Measurements from ENCODE around the gene CYP21A2.
"Not testable (repeated sequence)": the region's sequence is repeated elsewhere in the genome, so short reads cannot be mapped to it uniquely, and the experiment has no call there.

CYP21A2 gene

DNA sequence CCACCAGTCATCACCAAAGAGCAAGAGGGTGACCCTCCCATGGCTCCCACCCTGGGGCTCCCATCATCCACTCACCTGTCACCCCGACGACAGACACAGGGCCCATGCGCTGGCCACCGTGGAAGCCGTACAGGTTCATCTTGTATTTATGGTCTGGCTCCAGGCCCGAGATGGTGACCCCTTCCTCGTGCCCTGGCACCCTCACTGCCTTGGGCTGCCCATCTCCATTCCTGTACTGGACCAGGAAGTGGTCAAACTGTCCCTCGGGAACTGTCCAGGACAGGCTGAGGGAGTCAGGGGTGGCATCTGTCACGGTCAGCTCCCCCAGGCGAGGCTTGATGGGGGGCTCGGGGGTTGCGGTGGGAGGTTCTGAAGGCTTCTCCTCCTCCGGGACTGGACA is 30.1 kb downstream of the CYP21A2 start:
- not testable (repeated sequence) for H3K9ac ChIP-seq (ENCODE audit: low read length in 5 of 5); H3K27ac ChIP-seq (ENCODE audit: low read depth, low read length); H3K4me3 ChIP-seq (ENCODE audit: low read depth in 1 of 5, low read length in 5 of 5); H3K9me3 ChIP-seq (ENCODE audit: control insufficient read depth in 5 of 5, low read length in 5 of 5)
- H3K27me3 ChIP-seq (ENCODE audit: control insufficient read depth in 5 of 5, insufficient read depth in 4 of 5, low read length in 5 of 5) = peaks cover 0 to 11% (median 0%) of the 10 kb centered on the region in 5 donors
- peaks cover 0 to 16% (median 13%) of the 10 kb centered on the region in 5 donors for H3K4me1 ChIP-seq (ENCODE audit: control insufficient read depth in 5 of 5, insufficient read depth in 5 of 5, low read length in 5 of 5)
- peaks cover 0 to 56% (median 38%) of the 10 kb centered on the region in 5 donors for H3K36me3 ChIP-seq (ENCODE audit: control insufficient read depth in 5 of 5, insufficient read depth in 5 of 5, low read length in 5 of 5)

- H3K27me3 ChIP-seq (ENCODE audit: control insufficient read depth in 5 of 5, insufficient read depth in 4 of 5, low read length in 5 of 5) = peaks cover 0 to 11% (median 0%) of the 10 kb centered on the region in 5 donors
- no peak overlapping the region for H3K27ac ChIP-seq (ENCODE audit: low read depth, low read length)
- no peaks in the 10 kb centered on the region for H3K9me3 ChIP-seq (ENCODE audit: control insufficient read depth in 5 of 5, low read length in 5 of 5)
- H3K4me1 ChIP-seq (ENCODE audit: control insufficient read depth in 5 of 5, insufficient read depth in 5 of 5, low read length in 5 of 5) = peaks cover 0 to 16% (median 13%) of the 10 kb centered on the region in 5 donors
- H3K9ac ChIP-seq (ENCODE audit: low read length in 5 of 5) = no peak overlapping the region
- peaks cover 0 to 56% (median 43%) of the 10 kb centered on the region in 5 donors for H3K36me3 ChIP-seq (ENCODE audit: control insufficient read depth in 5 of 5, insufficient read depth in 5 of 5, low read length in 5 of 5)
- no peak overlapping the region for H3K4me3 ChIP-seq (ENCODE audit: low read depth in 1 of 5, low read length in 5 of 5)
Observed at GRCh38 chr6:32068867-32069266, 30.7 kb downstream of the CYP21A2 start.

GRCh38 chr6:32069460-32069859 is 31.2 kb downstream of the CYP21A2 start:
- Histone ChIP-seq H3K36me3 (ENCODE audit: control insufficient read depth in 5 of 5, insufficient read depth in 5 of 5, low read length in 5 of 5) (peaks cover 0 to 57% (median 44%) of the 10 kb centered on the region in 5 donors), H3K27ac (ENCODE audit: low read depth, low read length) (no peak overlapping the region), H3K4me1 (ENCODE audit: control insufficient read depth in 5 of 5, insufficient read depth in 5 of 5, low read length in 5 of 5) (peaks cover 0 to 16% (median 13%) of the 10 kb centered on the region in 5 donors), H3K9ac (ENCODE audit: low read length in 5 of 5) (no peak overlapping the region), H3K9me3 (ENCODE audit: control insufficient read depth in 5 of 5, low read length in 5 of 5) (no peaks in the 10 kb centered on the region), H3K4me3 (ENCODE audit: low read depth in 1 of 5, low read length in 5 of 5) (no peak overlapping the region), H3K27me3 (ENCODE audit: control insufficient read depth in 5 of 5, insufficient read depth in 4 of 5, low read length in 5 of 5) (peaks cover 0 to 13% (median 0%) of the 10 kb centered on the region in 5 donors)

- H3K4me3 ChIP-seq (ENCODE audit: low read depth in 1 of 5, low read length in 5 of 5) = no peak overlapping the region
- H3K27me3 ChIP-seq (ENCODE audit: control insufficient read depth in 5 of 5, insufficient read depth in 4 of 5, low read length in 5 of 5) = peaks cover 0 to 13% (median 0%) of the 10 kb centered on the region in 5 donors
- H3K27ac ChIP-seq (ENCODE audit: low read depth, low read length) = peak overlapping the region; percentile 62
- H3K9ac ChIP-seq (ENCODE audit: low read length in 5 of 5) = no peak overlapping the region
- peaks cover 0 to 54% (median 42%) of the 10 kb centered on the region in 5 donors for H3K36me3 ChIP-seq (ENCODE audit: control insufficient read depth in 5 of 5, insufficient read depth in 5 of 5, low read length in 5 of 5)
- H3K9me3 ChIP-seq (ENCODE audit: control insufficient read depth in 5 of 5, low read length in 5 of 5) = no peaks in the 10 kb centered on the region
- H3K4me1 ChIP-seq (ENCODE audit: control insufficient read depth in 5 of 5, insufficient read depth in 5 of 5, low read length in 5 of 5) = peaks cover 0 to 16% (median 13%) of the 10 kb centered on the region in 5 donors
Observed at GRCh38 chr6:32069878-32070515, 31.8 kb downstream of the CYP21A2 start.

DNA sequence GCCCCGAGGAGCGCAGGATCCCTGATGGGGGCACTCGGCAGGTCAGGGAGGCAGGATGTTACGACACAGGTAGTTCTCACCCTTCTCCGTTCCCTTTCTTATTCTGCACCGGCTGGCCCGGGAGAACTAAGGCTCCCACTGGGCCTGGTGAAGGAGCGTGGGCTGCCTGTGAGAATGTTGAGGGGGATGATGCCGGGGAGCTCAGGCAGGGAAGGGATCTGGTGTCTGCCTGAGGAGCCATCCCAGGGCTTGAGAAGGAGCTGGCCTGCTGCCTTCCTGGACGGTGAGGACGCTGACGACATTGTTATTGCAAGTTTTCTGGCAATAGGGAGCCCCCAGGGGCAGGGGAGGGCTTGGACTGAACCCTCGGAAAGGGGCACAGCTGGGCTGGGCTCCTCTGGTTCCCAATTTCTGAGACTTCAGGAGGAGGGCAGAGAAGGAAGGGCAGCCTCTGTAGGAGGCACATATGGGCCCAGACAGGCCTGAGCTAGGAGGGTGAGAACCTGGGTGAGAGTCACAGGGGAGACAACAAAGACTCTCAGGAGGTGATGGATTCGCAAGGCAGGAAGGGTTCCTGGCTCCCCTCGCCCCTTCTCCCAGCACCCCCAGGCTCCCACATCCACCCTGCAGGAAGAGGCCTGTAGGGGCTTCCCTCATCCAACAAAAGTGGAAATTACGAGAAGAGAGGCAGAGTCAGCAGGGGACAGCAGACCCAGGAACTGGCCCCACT is 32.8 kb downstream of the CYP21A2 start:
- peaks cover 0 to 55% (median 47%) of the 10 kb centered on the region in 5 donors for H3K36me3 ChIP-seq (ENCODE audit: control insufficient read depth in 5 of 5, insufficient read depth in 5 of 5, low read length in 5 of 5)
- H3K27me3 ChIP-seq (ENCODE audit: control insufficient read depth in 5 of 5, insufficient read depth in 4 of 5, low read length in 5 of 5) = peaks cover 0 to 13% (median 0%) of the 10 kb centered on the region in 5 donors
- H3K4me3 ChIP-seq (ENCODE audit: low read depth in 1 of 5, low read length in 5 of 5) = peak overlapping the region in 1 of 5 donors; percentile 29
- peaks cover 0 to 16% (median 13%) of the 10 kb centered on the region in 5 donors for H3K4me1 ChIP-seq (ENCODE audit: control insufficient read depth in 5 of 5, insufficient read depth in 5 of 5, low read length in 5 of 5)
- no peak overlapping the region for H3K9ac ChIP-seq (ENCODE audit: low read length in 5 of 5)
- peak overlapping the region; percentile 62 for H3K27ac ChIP-seq (ENCODE audit: low read depth, low read length)
- H3K9me3 ChIP-seq (ENCODE audit: control insufficient read depth in 5 of 5, low read length in 5 of 5) = no peaks in the 10 kb centered on the region

DNA sequence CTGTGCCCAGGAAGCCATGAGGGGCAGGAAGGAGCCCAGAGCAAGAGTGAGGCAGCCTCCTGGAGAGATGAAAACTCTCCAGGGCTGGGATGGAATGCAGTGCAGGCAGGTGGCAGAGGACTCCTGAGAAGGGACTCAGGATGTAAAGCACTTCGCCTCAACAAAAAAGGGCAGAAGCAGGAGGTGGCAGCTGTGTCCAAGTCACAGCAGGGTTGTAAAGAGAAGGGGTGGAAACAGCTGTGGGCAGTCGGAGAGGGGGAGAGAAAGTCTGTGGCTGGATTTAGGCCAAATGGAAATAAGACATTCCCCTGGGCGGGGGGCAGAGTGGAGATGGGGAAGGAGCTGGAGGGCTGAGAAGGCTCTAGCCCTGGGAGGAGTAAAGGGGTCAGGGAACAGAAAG is 34.9 kb downstream of the CYP21A2 start:
- Histone ChIP-seq H3K4me1 (ENCODE audit: control insufficient read depth in 5 of 5, insufficient read depth in 5 of 5, low read length in 5 of 5) (peaks cover 0 to 16% (median 13%) of the 10 kb centered on the region in 5 donors), H3K4me3 (ENCODE audit: low read depth in 1 of 5, low read length in 5 of 5) (no peak overlapping the region), H3K27ac (ENCODE audit: low read depth, low read length) (no peak overlapping the region), H3K9me3 (ENCODE audit: control insufficient read depth in 5 of 5, low read length in 5 of 5) (no peaks in the 10 kb centered on the region), H3K27me3 (ENCODE audit: control insufficient read depth in 5 of 5, insufficient read depth in 4 of 5, low read length in 5 of 5) (peaks cover 0 to 13% (median 0%) of the 10 kb centered on the region in 5 donors), H3K36me3 (ENCODE audit: control insufficient read depth in 5 of 5, insufficient read depth in 5 of 5, low read length in 5 of 5) (peaks cover 0 to 52% (median 44%) of the 10 kb centered on the region in 5 donors), H3K9ac (ENCODE audit: low read length in 5 of 5) (no peak overlapping the region)

DNA sequence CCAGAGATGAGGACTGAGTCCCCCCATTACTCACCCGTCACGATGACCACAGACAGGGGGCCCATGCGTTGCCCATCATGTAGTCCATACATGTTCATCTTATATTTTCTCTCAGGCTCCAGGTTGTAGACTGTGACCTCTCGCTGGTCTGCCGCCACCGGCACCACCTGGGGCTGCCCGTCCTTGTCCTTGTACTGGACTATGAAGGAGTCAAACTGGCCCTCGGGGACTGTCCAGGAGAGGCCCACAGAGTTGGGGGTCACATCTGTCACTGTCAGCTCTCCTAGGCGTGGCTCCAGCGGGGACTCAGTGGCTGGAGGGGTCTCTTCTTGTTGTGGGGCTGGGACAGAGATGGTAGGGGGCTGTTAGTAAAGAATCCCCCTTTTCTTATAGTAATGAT is 35.4 kb downstream of the CYP21A2 start:
- Histone ChIP-seq H3K9ac (ENCODE audit: low read length in 5 of 5) (no peak overlapping the region), H3K4me1 (ENCODE audit: control insufficient read depth in 5 of 5, insufficient read depth in 5 of 5, low read length in 5 of 5) (peaks cover 0 to 16% (median 13%) of the 10 kb centered on the region in 5 donors), H3K27ac (ENCODE audit: low read depth, low read length) (no peak overlapping the region), H3K36me3 (ENCODE audit: control insufficient read depth in 5 of 5, insufficient read depth in 5 of 5, low read length in 5 of 5) (peaks cover 0 to 51% (median 40%) of the 10 kb centered on the region in 5 donors), H3K4me3 (ENCODE audit: low read depth in 1 of 5, low read length in 5 of 5) (no peak overlapping the region), H3K9me3 (ENCODE audit: control insufficient read depth in 5 of 5, low read length in 5 of 5) (no peaks in the 10 kb centered on the region), H3K27me3 (ENCODE audit: control insufficient read depth in 5 of 5, insufficient read depth in 4 of 5, low read length in 5 of 5) (peaks cover 0 to 13% (median 0%) of the 10 kb centered on the region in 5 donors)

- Histone ChIP-seq H3K9me3 (ENCODE audit: control insufficient read depth in 5 of 5, low read length in 5 of 5) (no peaks in the 10 kb centered on the region), H3K4me3 (ENCODE audit: low read depth in 1 of 5, low read length in 5 of 5) (no peak overlapping the region), H3K27me3 (ENCODE audit: control insufficient read depth in 5 of 5, insufficient read depth in 4 of 5, low read length in 5 of 5) (peaks cover 0 to 7% (median 0%) of the 10 kb centered on the region in 5 donors), H3K4me1 (ENCODE audit: control insufficient read depth in 5 of 5, insufficient read depth in 5 of 5, low read length in 5 of 5) (peaks cover 0 to 16% (median 13%) of the 10 kb centered on the region in 5 donors), H3K36me3 (ENCODE audit: control insufficient read depth in 5 of 5, insufficient read depth in 5 of 5, low read length in 5 of 5) (peaks cover 0 to 45% (median 33%) of the 10 kb centered on the region in 5 donors), H3K9ac (ENCODE audit: low read length in 5 of 5) (no peak overlapping the region), H3K27ac (ENCODE audit: low read depth, low read length) (no peak overlapping the region)
Observed at GRCh38 chr6:32074996-32075532, 36.8 kb downstream of the CYP21A2 start.

DNA sequence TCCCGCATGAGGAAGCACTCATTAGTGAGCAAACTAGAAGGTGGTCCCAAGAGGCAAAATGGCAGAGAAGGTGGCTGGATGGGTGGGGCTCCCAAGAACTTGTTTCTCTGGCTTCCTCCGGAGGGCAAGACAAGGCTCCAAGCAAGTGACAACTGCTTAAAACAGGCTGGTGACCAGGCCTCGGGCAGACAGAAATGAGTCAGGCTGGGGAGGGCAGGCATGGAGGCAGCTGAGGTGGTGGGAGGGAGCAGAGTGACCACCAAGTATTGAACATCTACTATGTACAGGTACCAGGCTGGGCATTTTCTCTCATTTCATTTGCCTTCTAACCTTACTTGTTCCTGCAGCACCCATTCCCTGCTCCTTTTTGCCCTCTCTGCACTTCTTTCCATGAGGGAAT is 37.6 kb downstream of the CYP21A2 start:
- no peak overlapping the region for H3K9ac ChIP-seq (ENCODE audit: low read length in 5 of 5)
- no peaks in the 10 kb centered on the region for H3K9me3 ChIP-seq (ENCODE audit: control insufficient read depth in 5 of 5, low read length in 5 of 5)
- peaks cover 0 to 12% (median 10%) of the 10 kb centered on the region in 5 donors for H3K4me1 ChIP-seq (ENCODE audit: control insufficient read depth in 5 of 5, insufficient read depth in 5 of 5, low read length in 5 of 5)
- H3K27me3 ChIP-seq (ENCODE audit: control insufficient read depth in 5 of 5, insufficient read depth in 4 of 5, low read length in 5 of 5) = peaks cover 0 to 2% (median 2%) of the 10 kb centered on the region in 5 donors
- no peak overlapping the region for H3K4me3 ChIP-seq (ENCODE audit: low read depth in 1 of 5, low read length in 5 of 5)
- H3K36me3 ChIP-seq (ENCODE audit: control insufficient read depth in 5 of 5, insufficient read depth in 5 of 5, low read length in 5 of 5) = peaks cover 0 to 46% (median 29%) of the 10 kb centered on the region in 5 donors
- H3K27ac ChIP-seq (ENCODE audit: low read depth, low read length) = no peak overlapping the region

Data from subcutaneous abdominal adipose tissue (tissue), 5 donors.